HCT116 (cell line): ENCODE data around the gene ZBTB16. TPM values are rescaled to one million over a fixed set of nuclear protein-coding genes. Genes with fewer than 3 reads are reported as not detected.

Experiments
- ATAC-seq: fragments of 200-7000 bp; cut with Tn5 transposase; 2 replicates; pipeline ENCODE4 v1.9.1; 2020; ENCODE audit warnings: mild to moderate bottlenecking, moderate library complexity
- BruUV-seq: library from RNA; stranded (reverse); fragments of 400-500 nt; replicated peaks from 2 replicates; lab custom pipeline; 2021; lab: Mats Ljungman, UMichigan
- CTCF ChIA-PET: fragments of 300-600 bp; sonication (Branson Sonifier 250); formaldehyde crosslinking; loops from one replicate; lab custom pipeline; 2021; ENCODE audit warnings: antibody characterized with exemption; lab: Charles Lee
- POLR2A ChIA-PET: fragments of 300-600, 350-600 bp; sonication (Branson Sonifier 250); formaldehyde crosslinking; loops from one replicate; lab custom pipeline; 2021; ENCODE audit warnings: antibody characterized with exemption; lab: Charles Lee
- RAD21 ChIA-PET, 2 experiments: fragments of 300-600 bp; sonication (Branson Sonifier 250); formaldehyde crosslinking; loops; one replicate each; lab custom pipeline; 2023; ENCODE audit warnings: low total read pairs in 2 of 2; ENCODE audit not compliant: uncharacterized antibody in 2 of 2, unreplicated experiment in 2 of 2, low non-redundant PET in 1 of 2; lab: Charles Lee
- DNase-seq: peaks from one replicate; pipeline ENCODE4 v3.0.0-alpha.2; 2010; ENCODE audit warnings: low read depth, low spot score
- H2AFZ ChIP-seq: fragments of 200-600 bp; shearing (Covaris generic), sonication (generic); 2 replicates; pipeline ENCODE4 v1.6.1; 2017; ENCODE audit warnings: low read depth, mixed run types, mixed read lengths, antibody characterized with exemption, low read length; ENCODE audit not compliant: poor library complexity, severe bottlenecking
- H3K27ac ChIP-seq: 2 replicates; pipeline ENCODE4 v1.5.1; 2012; ENCODE audit warnings: low read depth, low read length
- H3K27me3 ChIP-seq: fragments of 200-600 bp; sonication (generic); 2 replicates; pipeline ENCODE4 v1.6.1; 2016; ENCODE audit warnings: mixed run types, low read length, mixed read lengths; ENCODE audit not compliant: insufficient read depth
- H3K36me3 ChIP-seq, 2 experiments: fragments of 200-500 bp in 1 of 2; fragments of 200-600 bp in 1 of 2; sonication (Bioruptor generic) in 1 of 2; sonication (generic) in 1 of 2; 2 replicates each; pipeline versions ENCODE4 v1.5.1 to v1.6.1; 2014 to 2016; ENCODE audit warnings: low read length in 2 of 2, inconsistent platforms in 1 of 2, mixed read lengths in 1 of 2, mixed run types in 1 of 2; ENCODE audit not compliant: insufficient read depth in 2 of 2, control insufficient read depth in 1 of 2
- H3K4me1 ChIP-seq, 2 experiments: fragments of 200-600 bp in 1 of 2; sonication (generic) in 1 of 2; 2 replicates each; pipeline versions ENCODE4 v1.5.1 to v1.6.1; 2012 to 2017; ENCODE audit warnings: low read length in 2 of 2, inconsistent platforms in 1 of 2, mild to moderate bottlenecking in 1 of 2, mixed read lengths in 1 of 2, mixed run types in 1 of 2, moderate library complexity in 1 of 2; ENCODE audit not compliant: insufficient read depth in 2 of 2, control insufficient read depth in 1 of 2
- H3K4me2 ChIP-seq: fragments of 200-600 bp; sonication (generic); 2 replicates; pipeline ENCODE4 v1.6.1; 2017; ENCODE audit warnings: mixed run types, low read length, mixed read lengths
- H3K4me3 ChIP-seq, 2 experiments: fragments of 200-600 bp in 1 of 2; sonication (generic) in 1 of 2; replicated peaks in 1 of 2; 2 replicates each; pipeline ENCODE4 v1.5.1; 2011 to 2016; ENCODE audit warnings: low read length in 2 of 2, control low read depth in 1 of 2, low read depth in 1 of 2, mild to moderate bottlenecking in 1 of 2, mixed read lengths in 1 of 2, mixed run types in 1 of 2
- H3K79me2 ChIP-seq: fragments of 200-600 bp; sonication (generic); 2 replicates; pipeline ENCODE4 v1.6.1; 2017; ENCODE audit warnings: mild to moderate bottlenecking, mixed run types, low read length, moderate library complexity, mixed read lengths; ENCODE audit not compliant: insufficient read depth
- H3K9ac ChIP-seq: fragments of 200-600 bp; sonication (generic); 2 replicates; pipeline ENCODE4 v1.6.1; 2016; ENCODE audit warnings: low read length, mixed read lengths
- H3K9me2 ChIP-seq: fragments of 200-600 bp; sonication (generic), shearing (Covaris generic); 2 replicates; pipeline ENCODE4 v1.6.1; 2017; ENCODE audit warnings: mixed run types, mild to moderate bottlenecking, moderate library complexity; ENCODE audit not compliant: insufficient read depth
- H3K9me3 ChIP-seq, 2 experiments: fragments of 200-500 bp in 1 of 2; fragments of 200-600 bp in 1 of 2; sonication (Bioruptor generic) in 1 of 2; sonication (generic) in 1 of 2; 2 replicates each; pipeline ENCODE4 v1.6.1; 2014 to 2017; ENCODE audit warnings: low read length in 2 of 2, mixed read lengths in 2 of 2, inconsistent platforms in 1 of 2, low read depth in 1 of 2, mild to moderate bottlenecking in 1 of 2, mixed run types in 1 of 2, moderate library complexity in 1 of 2; ENCODE audit not compliant: control insufficient read depth in 1 of 2, insufficient read depth in 1 of 2
- H4K20me1 ChIP-seq: fragments of 200-600 bp; sonication (generic), shearing (Covaris generic); 2 replicates; pipeline ENCODE4 v1.6.1; 2017; ENCODE audit warnings: mixed run types, mild to moderate bottlenecking, moderate library complexity; ENCODE audit not compliant: insufficient read depth
- ELF1 ChIP-seq: IDR thresholded peaks from 2 replicates; pipeline ENCODE4 v1.6.1; 2012; ENCODE audit warnings: low read depth, borderline replicate concordance
- EZH2 ChIP-seq: fragments of 200-600 bp; sonication (generic); IDR thresholded peaks from 2 replicates; pipeline ENCODE4 v1.6.1; 2017; ENCODE audit warnings: antibody characterized with exemption, mixed run types
- FOSL1 ChIP-seq: IDR thresholded peaks from 2 replicates; pipeline ENCODE4 v1.6.1; 2012; ENCODE audit warnings: low read depth
- JUND ChIP-seq: IDR thresholded peaks from 2 replicates; pipeline ENCODE4 v1.6.1; 2012
- MAX ChIP-seq: IDR thresholded peaks from 2 replicates; pipeline ENCODE4 v1.6.1; 2012
- POLR2A ChIP-seq: IDR thresholded peaks from 2 replicates; pipeline ENCODE4 v1.7.0; 2011; ENCODE audit warnings: borderline replicate concordance; ENCODE audit not compliant: insufficient read depth, insufficient read length; ENCODE audit errors: extremely low read depth
- POLR2AphosphoS5 ChIP-seq: IDR thresholded peaks from 2 replicates; pipeline ENCODE4 v1.6.1; 2011; ENCODE audit warnings: mild to moderate bottlenecking, low read depth, low read length, moderate library complexity
- SIN3A ChIP-seq: IDR thresholded peaks from 2 replicates; pipeline ENCODE4 v1.6.1; 2012; ENCODE audit warnings: low read depth
- SRF ChIP-seq: IDR thresholded peaks from 2 replicates; pipeline ENCODE4 v1.6.1; 2012; ENCODE audit warnings: low read depth
- ZBTB33 ChIP-seq: IDR thresholded peaks from 2 replicates; pipeline ENCODE4 v1.6.1; 2011; ENCODE audit warnings: mild to moderate bottlenecking, low read length, moderate library complexity; ENCODE audit not compliant: insufficient replicate concordance; ENCODE audit errors: extremely low read depth
- intact Hi-C: fragments of 100-400 bp; cut with micrococcal nuclease; formaldehyde crosslinking; loops from 2 replicates; pipeline ENCODE4 v1.10.0; 2022
- total RNA-seq: library from RNA; stranded (reverse); gene quantifications from one replicate; pipeline ENCODE4 v1.2.1, GENCODE V29; 2021; ENCODE audit not compliant: unreplicated experiment
- TF ChIP-seq, protein P1 (sequence below): IDR thresholded peaks from 2 replicates; pipeline ENCODE4 v1.6.1; 2012

The ZBTB16 gene
- total RNA-seq, 1 experiment from 2014 or later: 0.30 TPM

- H3K9ac ChIP-seq: no peak overlapping the region
- ChIA-PET CTCF (no interaction called here), RAD21 (no interaction called here), POLR2A (no interaction called here)
- peaks cover 5% of the 10 kb centered on the region; the same call in 1 of the 2 replicates for H3K27me3 ChIP-seq
- no TSS peak for BruUV-seq
- no peak overlapping the region for H3K27ac ChIP-seq
- H3K4me3 ChIP-seq: no peak overlapping the region
- intact Hi-C loops: no loop called here
- no peak overlapping the region for H2AFZ ChIP-seq
- DNase-seq (no peak), ATAC-seq (no peak)
- H3K4me1 ChIP-seq: no peaks in the 10 kb centered on the region
- no peaks in the 10 kb centered on the region for H3K36me3 ChIP-seq
- no peaks in the 10 kb centered on the region for H4K20me1 ChIP-seq
- H3K79me2 ChIP-seq: no peaks in the 10 kb centered on the region
- no peaks in the 10 kb centered on the region for H3K9me3 ChIP-seq
- H3K4me2 ChIP-seq: no peak overlapping the region
- no peaks in the 10 kb centered on the region for H3K9me2 ChIP-seq
- TF ChIP-seq ELF1: no peak
These were observed 2.4 kb upstream of the ZBTB16 start for GRCh38 chr11:114057147-114057546.

DNA sequence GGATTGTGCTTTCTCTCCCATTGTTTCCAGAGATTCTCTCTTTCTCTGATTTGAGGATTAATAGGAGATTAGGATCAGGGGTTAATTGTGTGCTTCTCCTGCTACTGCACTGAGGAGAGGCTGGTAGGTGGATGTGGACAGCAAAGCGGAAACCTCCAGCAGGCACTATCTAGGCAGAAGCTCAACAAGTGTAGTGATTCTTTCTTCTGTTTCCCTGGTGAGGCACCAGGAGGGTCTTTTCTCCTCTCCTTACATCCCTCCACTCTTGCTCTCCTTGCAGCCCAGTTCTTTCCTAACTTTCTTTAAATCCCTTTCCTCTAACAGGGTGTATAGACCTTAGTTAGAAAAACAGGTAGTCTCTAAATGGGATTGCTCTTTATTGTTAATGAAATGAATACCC lies 1.9 kb upstream of the ZBTB16 start:
- no peaks in the 10 kb centered on the region for H3K79me2 ChIP-seq
- no peaks in the 10 kb centered on the region for H3K4me1 ChIP-seq
- DNase-seq (no peak), ATAC-seq (no peak)
- no peaks in the 10 kb centered on the region for H3K9me2 ChIP-seq
- no peak overlapping the region for H3K9ac ChIP-seq
- no peaks in the 10 kb centered on the region for H4K20me1 ChIP-seq
- no peak overlapping the region for H3K4me2 ChIP-seq
- H2AFZ ChIP-seq: no peak overlapping the region
- peaks cover 5% of the 10 kb centered on the region; the same call in 1 of the 2 replicates for H3K27me3 ChIP-seq
- H3K9me3 ChIP-seq: no peaks in the 10 kb centered on the region
- H3K27ac ChIP-seq: no peak overlapping the region
- RAD21 ChIA-PET: no interaction called here
- CTCF ChIA-PET: no interaction called here
- no peak overlapping the region for H3K4me3 ChIP-seq
- POLR2A ChIA-PET: no interaction called here
- intact Hi-C loops: no loop called here
- no peak for TF ChIP-seq ZBTB33
- no peak for TF ChIP-seq SRF
- TF ChIP-seq FOSL1: no peak
- no peak for TF ChIP-seq ELF1
- TF ChIP-seq POLR2AphosphoS5: no peak
- TF ChIP-seq JUND: no peak
- TF ChIP-seq, protein P1, sequence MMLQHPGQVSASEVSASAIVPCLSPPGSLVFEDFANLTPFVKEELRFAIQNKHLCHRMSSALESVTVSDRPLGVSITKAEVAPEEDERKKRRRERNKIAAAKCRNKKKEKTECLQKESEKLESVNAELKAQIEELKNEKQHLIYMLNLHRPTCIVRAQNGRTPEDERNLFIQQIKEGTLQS: no peak
- TF ChIP-seq SIN3A: no peak
- no peak for TF ChIP-seq MAX
- no peak for TF ChIP-seq POLR2A
- TF ChIP-seq EZH2: no peak
- H3K36me3 ChIP-seq: no peaks in the 10 kb centered on the region
- BruUV-seq: no TSS peak
